ENCODE data around the gene SELENOM.

SELENOM gene

DNA sequence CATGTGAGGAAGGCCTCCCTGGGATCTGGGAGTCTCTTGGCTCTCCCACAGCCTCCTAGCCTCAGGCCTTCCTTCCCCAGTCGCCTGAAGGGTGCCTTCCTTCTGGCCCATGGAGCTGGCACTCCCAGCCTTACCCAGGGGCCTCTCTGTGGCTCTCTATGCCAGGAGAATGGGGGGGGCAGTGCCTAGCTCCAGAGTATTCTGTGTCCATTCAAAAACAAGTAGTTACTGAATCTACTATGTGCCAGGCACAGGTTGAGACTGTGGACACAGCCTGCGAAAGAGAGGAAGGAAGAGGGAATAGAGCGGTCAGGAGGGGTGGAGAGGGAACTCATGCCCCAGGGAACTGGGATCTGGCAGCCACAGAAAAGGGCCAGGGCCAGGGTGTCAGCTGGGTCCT is 35.7 kb upstream of the SELENOM start:
- Histone ChIP-seq H3K36me3 (ENCODE audit: insufficient read depth, low read length) (no peaks in the 10 kb centered on the region), H3K27me3 (ENCODE audit: insufficient read depth, low read length, poor library complexity) (no peaks in the 10 kb centered on the region), H3K27ac (ENCODE audit: low read length) (no peak overlapping the region), H3K4me1 (ENCODE audit: insufficient read depth, low read length) (no peaks in the 10 kb centered on the region), H3K79me2 (ENCODE audit: insufficient read depth, low read length) (no peaks in the 10 kb centered on the region), H3K4me3 (ENCODE audit: low read depth in 1 of 2, low read length in 2 of 2) (no peak overlapping the region), H3K4me2 (ENCODE audit: insufficient read depth, low read length) (no peak overlapping the region), H2AFZ (ENCODE audit: low read depth, low read length) (no peak overlapping the region), H4K20me1 (ENCODE audit: insufficient read depth, low read length) (no peaks in the 10 kb centered on the region), H3K9me3 (ENCODE audit: insufficient read depth, low read length, severe bottlenecking) (peaks cover 3% of the 10 kb centered on the region), H3K9ac (ENCODE audit: low read depth, low read length) (no peak overlapping the region)
- TF ChIP-seq, protein P1, sequence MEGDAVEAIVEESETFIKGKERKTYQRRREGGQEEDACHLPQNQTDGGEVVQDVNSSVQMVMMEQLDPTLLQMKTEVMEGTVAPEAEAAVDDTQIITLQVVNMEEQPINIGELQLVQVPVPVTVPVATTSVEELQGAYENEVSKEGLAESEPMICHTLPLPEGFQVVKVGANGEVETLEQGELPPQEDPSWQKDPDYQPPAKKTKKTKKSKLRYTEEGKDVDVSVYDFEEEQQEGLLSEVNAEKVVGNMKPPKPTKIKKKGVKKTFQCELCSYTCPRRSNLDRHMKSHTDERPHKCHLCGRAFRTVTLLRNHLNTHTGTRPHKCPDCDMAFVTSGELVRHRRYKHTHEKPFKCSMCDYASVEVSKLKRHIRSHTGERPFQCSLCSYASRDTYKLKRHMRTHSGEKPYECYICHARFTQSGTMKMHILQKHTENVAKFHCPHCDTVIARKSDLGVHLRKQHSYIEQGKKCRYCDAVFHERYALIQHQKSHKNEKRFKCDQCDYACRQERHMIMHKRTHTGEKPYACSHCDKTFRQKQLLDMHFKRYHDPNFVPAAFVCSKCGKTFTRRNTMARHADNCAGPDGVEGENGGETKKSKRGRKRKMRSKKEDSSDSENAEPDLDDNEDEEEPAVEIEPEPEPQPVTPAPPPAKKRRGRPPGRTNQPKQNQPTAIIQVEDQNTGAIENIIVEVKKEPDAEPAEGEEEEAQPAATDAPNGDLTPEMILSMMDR (IDR thresholded peaks at IDR 0.05; ENCODE audit: borderline replicate concordance, extremely low read depth, low read length, poor library complexity, severe bottlenecking) = no peak
- TF ChIP-seq EZH2 (IDR thresholded peaks at IDR 0.05; ENCODE audit: borderline replicate concordance, low read depth, low read length, severe bottlenecking) = no peak
- DNase-seq (no peak), ATAC-seq (ENCODE audit: insufficient read depth, low read depth) (no peak)

DNA sequence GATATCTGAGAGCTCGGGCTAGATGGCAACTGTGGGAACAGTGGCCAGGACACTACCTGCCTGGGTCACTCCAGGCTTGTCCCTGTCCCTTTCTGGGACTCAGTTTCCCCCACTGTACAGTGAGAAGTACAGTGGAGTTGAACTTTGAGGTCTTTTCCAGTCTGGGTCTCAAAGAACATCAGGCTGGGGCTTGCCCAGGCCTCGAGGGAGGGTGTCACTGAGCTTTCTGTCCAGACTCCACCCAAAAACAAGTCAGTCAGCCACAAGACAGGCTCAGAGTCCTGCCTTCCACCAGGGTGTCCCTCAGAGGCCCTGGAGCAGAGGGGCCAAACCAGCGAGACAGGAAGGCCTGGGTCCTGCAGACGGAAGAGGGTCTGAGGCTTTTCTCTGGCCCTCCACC is 34.9 kb upstream of the SELENOM start:
- no peaks in the 10 kb centered on the region for H3K36me3 ChIP-seq (ENCODE audit: insufficient read depth, low read length)
- H3K9ac ChIP-seq (ENCODE audit: low read depth, low read length) = no peak overlapping the region
- no peak overlapping the region for H3K4me2 ChIP-seq (ENCODE audit: insufficient read depth, low read length)
- H3K9me3 ChIP-seq (ENCODE audit: insufficient read depth, low read length, severe bottlenecking) = peaks cover under 1% of the 10 kb centered on the region
- H3K27ac ChIP-seq (ENCODE audit: low read length) = no peak overlapping the region
- DNase-seq (no peak), ATAC-seq (ENCODE audit: insufficient read depth, low read depth) (no peak)
- no peak overlapping the region for H2AFZ ChIP-seq (ENCODE audit: low read depth, low read length)
- TF ChIP-seq, protein P1 (IDR thresholded peaks at IDR 0.05; ENCODE audit: borderline replicate concordance, extremely low read depth, low read length, poor library complexity, severe bottlenecking) = no peak
- H3K27me3 ChIP-seq (ENCODE audit: insufficient read depth, low read length, poor library complexity) = no peaks in the 10 kb centered on the region
- no peaks in the 10 kb centered on the region for H4K20me1 ChIP-seq (ENCODE audit: insufficient read depth, low read length)
- H3K79me2 ChIP-seq (ENCODE audit: insufficient read depth, low read length) = no peaks in the 10 kb centered on the region
- H3K4me1 ChIP-seq (ENCODE audit: insufficient read depth, low read length) = no peaks in the 10 kb centered on the region
- no peak overlapping the region for H3K4me3 ChIP-seq (ENCODE audit: low read depth in 1 of 2, low read length in 2 of 2)

GRCh38 chr22:31141551-31141950 is 34.2 kb upstream of the SELENOM start:
- ATAC-seq (ENCODE audit: insufficient read depth, low read depth) = no peak
- Histone ChIP-seq H4K20me1 (ENCODE audit: insufficient read depth, low read length) (no peaks in the 10 kb centered on the region), H3K79me2 (ENCODE audit: insufficient read depth, low read length) (no peaks in the 10 kb centered on the region), H3K36me3 (ENCODE audit: insufficient read depth, low read length) (no peaks in the 10 kb centered on the region), H3K9ac (ENCODE audit: low read depth, low read length) (no peak overlapping the region), H3K4me2 (ENCODE audit: insufficient read depth, low read length) (no peak overlapping the region), H3K9me3 (ENCODE audit: insufficient read depth, low read length, severe bottlenecking) (no peaks in the 10 kb centered on the region), H3K27me3 (ENCODE audit: insufficient read depth, low read length, poor library complexity) (no peaks in the 10 kb centered on the region), H2AFZ (ENCODE audit: low read depth, low read length) (no peak overlapping the region), H3K27ac (ENCODE audit: low read length) (no peak overlapping the region), H3K4me1 (ENCODE audit: insufficient read depth, low read length) (no peaks in the 10 kb centered on the region), H3K4me3 (ENCODE audit: low read depth in 1 of 2, low read length in 2 of 2) (no peak overlapping the region)
- TF ChIP-seq EZH2 (IDR thresholded peaks at IDR 0.05; ENCODE audit: borderline replicate concordance, low read depth, low read length, severe bottlenecking) = no peak
- TF ChIP-seq, protein P1 (IDR thresholded peaks at IDR 0.05; ENCODE audit: borderline replicate concordance, extremely low read depth, low read length, poor library complexity, severe bottlenecking) = no peak
- no peak for DNase-seq

- Histone ChIP-seq H3K27ac (ENCODE audit: low read length) (no peak overlapping the region), H3K9me3 (ENCODE audit: insufficient read depth, low read length, severe bottlenecking) (no peaks in the 10 kb centered on the region), H2AFZ (ENCODE audit: low read depth, low read length) (no peak overlapping the region), H3K4me3 (ENCODE audit: low read depth in 1 of 2, low read length in 2 of 2) (no peak overlapping the region), H3K9ac (ENCODE audit: low read depth, low read length) (no peak overlapping the region), H3K4me2 (ENCODE audit: insufficient read depth, low read length) (no peak overlapping the region), H4K20me1 (ENCODE audit: insufficient read depth, low read length) (no peaks in the 10 kb centered on the region), H3K36me3 (ENCODE audit: insufficient read depth, low read length) (no peaks in the 10 kb centered on the region), H3K4me1 (ENCODE audit: insufficient read depth, low read length) (no peaks in the 10 kb centered on the region), H3K27me3 (ENCODE audit: insufficient read depth, low read length, poor library complexity) (no peaks in the 10 kb centered on the region), H3K79me2 (ENCODE audit: insufficient read depth, low read length) (no peaks in the 10 kb centered on the region)
- DNase-seq (no peak), ATAC-seq (ENCODE audit: insufficient read depth, low read depth) (no peak)
- no peak for TF ChIP-seq EZH2 (IDR thresholded peaks at IDR 0.05; ENCODE audit: borderline replicate concordance, low read depth, low read length, severe bottlenecking)
Observed at GRCh38 chr22:31140746-31141145, 33.4 kb upstream of the SELENOM start.

Data from DND-41 (cell line).